Mucosa of gallbladder (tissue), 1 donor: ENCODE results near the gene FAM43B. TPM values are rescaled to one million over a fixed set of nuclear protein-coding genes. Genes with fewer than 3 reads are reported as not detected.

ENCODE experiments used
- DNase-seq: peaks from one replicate; pipeline ENCODE4 v3.0.0-alpha.2; 2020; ENCODE audit warnings: low spot score
- total RNA-seq: library from RNA; stranded (reverse); gene quantifications from one replicate; pipeline ENCODE4 v1.2.1, GENCODE V29; 2021
- donor health status: DM: no; HTN: no; CAD: no.

Gene FAM43B
- total RNA-seq, 1 donor from 2014 or later = 0.52 TPM

DNA sequence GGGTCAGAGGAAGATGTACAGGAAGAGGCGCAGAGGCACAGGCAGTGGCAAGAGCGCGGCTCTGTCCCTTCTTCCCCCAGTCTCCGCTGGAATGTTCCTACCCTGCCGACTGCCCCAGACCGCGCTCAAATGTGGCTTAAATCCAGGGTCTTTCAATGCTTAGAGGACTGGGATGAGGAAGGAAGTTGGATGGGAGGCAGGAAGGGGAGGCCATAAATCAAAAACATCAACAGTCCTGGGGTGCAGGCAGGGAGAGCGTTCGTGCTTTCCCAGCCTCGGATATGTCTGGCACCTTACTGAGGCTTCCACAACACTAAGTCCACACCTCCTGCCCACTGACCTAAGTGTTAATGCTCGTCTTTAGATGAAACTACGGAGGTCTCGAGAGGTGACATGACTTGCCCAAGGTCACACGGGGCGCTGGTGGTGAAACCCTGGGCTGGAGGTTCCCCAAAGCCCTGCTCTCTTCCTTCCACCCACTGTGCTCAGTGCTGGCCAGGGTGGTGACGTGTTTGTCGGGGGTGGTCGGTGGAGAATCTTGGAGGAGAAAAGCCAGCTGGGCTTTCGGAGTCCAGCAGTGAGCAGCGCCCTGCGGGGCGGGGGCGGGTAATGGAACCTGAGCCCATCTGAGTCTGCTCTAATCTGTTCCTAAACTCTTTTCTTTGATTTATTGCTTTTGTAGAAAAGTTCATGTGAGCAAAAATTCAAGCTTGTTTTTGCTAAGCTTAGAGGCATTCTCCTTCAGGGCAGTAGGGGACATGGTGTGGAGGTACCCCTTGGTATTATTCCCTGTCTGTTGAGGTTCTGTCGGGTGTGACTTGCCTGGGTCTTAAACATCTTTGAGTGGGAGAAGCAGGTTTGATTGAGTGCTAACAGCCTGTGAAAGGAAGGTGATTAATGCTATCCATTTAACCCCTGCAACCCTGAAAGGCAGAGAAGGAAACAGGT, 37.2 kb downstream of the FAM43B start:
- DNase-seq = no peak

- DNase-seq = no peak
These were observed 38.0 kb downstream of the FAM43B start for GRCh38 chr1:20590306-20590777.

DNA sequence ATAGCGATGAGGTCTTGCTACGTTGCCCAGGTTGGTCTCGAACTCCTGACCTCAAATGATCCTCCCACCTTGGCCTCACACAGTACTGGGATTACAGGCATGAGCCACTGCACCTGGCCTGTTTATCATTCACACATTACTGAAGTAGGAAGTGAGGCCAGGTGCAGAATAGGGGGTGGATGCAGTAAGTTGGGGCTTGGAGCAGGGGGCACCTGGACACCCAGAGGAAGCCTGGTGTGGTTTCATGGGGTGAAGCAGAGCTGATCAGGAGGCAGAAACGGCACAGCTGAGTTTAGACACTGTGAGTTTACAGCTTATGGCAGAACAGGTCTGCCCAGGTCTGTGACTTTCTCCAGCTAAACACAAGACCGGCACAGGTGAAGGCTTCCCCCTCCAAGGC, 41.4 kb downstream of the FAM43B start:
- DNase-seq = no peak

GRCh38 chr1:20594746-20595145, 42.4 kb downstream of the FAM43B start:
- no peak for DNase-seq

GRCh38 chr1:20596106-20596505, 43.7 kb downstream of the FAM43B start:
- DNase-seq = no peak

DNA sequence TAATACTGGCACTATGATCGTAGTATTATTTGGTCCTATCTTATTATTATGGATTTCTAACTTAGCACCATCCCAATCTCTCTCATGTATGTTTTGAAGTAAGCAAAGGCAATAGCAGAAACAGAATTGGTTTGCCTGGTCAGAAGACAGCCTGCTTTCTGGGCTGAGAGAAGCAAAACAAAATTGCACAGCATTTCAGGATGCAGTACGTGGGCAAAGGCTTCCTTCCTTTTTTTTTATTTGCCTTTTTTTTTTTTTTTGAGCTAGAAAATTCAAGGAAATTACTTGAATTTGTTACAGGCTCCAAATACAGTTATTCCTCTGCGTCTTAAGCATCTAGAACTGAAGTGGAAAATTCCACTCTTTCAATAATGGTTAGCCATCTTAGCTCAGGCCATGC, 45.3 kb downstream of the FAM43B start:
- no peak for DNase-seq

DNA sequence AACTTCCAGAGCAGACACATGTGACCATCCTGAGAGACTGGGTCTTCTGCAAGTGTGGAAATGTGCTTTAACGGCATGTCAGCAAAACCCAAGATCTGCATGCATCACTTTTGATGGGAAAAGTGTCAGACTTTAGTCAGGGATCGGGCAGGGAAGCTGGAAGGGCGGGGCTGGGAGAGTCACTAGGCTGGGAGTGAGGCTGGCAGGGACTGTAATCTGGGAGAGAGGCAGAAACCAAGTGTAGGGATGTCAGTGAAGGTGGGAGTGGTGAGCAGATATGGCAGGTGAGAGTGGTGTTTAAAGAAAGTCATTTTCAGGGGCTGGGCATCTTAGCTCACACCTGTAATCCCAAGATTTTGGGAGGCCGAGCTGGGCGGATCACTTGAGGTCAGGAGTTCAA, 47.8 kb downstream of the FAM43B start:
- DNase-seq = no peak

DNA sequence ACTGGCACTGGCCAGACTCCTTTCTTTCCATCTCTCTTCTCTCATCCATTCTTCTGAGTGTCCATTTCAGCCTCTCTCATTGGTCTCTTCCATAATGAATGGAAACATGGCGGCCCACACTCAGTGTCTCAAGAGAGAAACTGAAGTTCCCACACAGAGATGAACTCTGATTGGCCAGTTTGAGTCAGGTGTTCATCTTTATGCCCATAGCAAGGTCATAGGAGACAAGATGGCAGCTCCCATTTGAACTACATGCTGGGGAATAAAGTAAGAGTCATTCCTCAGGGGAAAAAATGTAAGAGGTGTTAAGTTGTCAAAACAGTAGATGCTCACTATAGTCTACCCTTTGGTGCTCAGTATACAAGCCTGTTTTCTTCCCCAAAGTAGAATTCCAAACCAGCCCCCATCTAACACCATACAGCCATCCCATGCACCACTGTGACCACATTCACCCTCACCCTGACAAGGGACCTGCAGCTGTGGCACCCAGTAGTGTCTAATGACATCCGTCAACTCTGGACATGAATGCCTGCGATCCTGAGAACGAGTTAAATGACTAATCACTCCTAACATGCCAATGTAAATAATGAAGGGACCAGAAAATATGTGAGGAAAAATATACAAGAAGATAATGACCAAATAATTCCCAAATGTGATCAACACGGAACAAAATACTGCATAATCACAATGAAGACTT, 48.9 kb downstream of the FAM43B start:
- no peak for DNase-seq

GRCh38 chr1:20602851-20603450, 50.6 kb downstream of the FAM43B start:
- DNase-seq = no peak

DNA sequence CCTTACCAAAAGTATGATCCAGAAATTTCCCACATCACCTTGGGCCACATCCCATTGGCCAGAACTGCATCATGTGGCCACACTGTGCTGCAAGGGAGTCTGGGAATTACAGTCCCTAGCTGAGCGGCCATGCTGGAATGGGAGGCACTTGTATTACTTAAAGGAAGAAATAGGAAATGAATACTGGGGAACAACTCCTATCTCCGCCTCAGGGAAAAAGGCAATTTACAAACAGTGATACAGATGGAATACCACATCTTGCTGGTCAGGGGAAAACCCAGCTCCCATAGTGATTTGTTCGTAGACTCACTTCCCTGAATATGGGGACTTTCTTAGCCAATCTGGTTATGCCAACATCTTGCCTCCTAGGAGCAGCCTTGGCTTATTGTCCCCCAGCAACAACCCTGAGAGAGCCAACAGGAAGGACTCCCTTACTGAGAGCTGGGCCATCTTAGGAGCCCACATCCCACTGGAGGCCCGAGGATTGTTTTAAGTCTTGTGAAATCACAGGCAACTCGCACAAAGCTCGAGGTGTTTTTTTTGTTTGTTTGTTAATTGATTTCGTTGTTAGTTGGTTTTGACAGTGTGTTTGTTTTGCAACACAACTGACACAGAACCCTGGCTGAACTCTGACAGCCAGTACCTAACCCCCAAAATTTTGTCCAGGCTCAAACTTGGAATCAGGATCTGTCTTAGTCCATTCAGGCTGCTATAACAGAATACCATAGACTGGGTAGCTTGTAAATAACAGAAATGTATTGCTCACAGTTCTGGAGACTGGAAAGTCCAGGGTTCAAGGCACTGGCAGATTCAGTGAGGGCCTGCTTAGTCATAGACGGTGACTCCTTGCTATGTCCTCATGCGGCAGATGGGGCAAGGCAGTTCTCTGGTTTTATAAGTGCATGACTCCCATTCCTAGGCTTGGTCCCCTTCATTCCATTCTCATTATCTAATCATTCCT, 51.4 kb downstream of the FAM43B start:
- no peak for DNase-seq

Other genes with a start within 250 kb of the FAM43B start
- gene CAMK2N1, start 66.4 kb upstream of the FAM43B start, total RNA-seq = 140 TPM
- gene MUL1, start 44.4 kb upstream of the FAM43B start, total RNA-seq = 36.6 TPM
- 1.6 TPM for gene CDA, start 36.5 kb downstream of the FAM43B start, total RNA-seq
- gene PINK1, start 80.9 kb downstream of the FAM43B start, total RNA-seq = 72.9 TPM
- 200 TPM for gene DDOST, start 108.8 kb downstream of the FAM43B start, total RNA-seq
- gene KIF17, start 165.4 kb downstream of the FAM43B start, total RNA-seq = 4.7 TPM
- gene SH2D5, start 180.1 kb downstream of the FAM43B start, total RNA-seq = 0.23 TPM
- 240 TPM for gene HP1BP3, start 234.7 kb downstream of the FAM43B start, total RNA-seq